Measurements from ENCODE around the gene SSBP3.

Gene SSBP3

DNA sequence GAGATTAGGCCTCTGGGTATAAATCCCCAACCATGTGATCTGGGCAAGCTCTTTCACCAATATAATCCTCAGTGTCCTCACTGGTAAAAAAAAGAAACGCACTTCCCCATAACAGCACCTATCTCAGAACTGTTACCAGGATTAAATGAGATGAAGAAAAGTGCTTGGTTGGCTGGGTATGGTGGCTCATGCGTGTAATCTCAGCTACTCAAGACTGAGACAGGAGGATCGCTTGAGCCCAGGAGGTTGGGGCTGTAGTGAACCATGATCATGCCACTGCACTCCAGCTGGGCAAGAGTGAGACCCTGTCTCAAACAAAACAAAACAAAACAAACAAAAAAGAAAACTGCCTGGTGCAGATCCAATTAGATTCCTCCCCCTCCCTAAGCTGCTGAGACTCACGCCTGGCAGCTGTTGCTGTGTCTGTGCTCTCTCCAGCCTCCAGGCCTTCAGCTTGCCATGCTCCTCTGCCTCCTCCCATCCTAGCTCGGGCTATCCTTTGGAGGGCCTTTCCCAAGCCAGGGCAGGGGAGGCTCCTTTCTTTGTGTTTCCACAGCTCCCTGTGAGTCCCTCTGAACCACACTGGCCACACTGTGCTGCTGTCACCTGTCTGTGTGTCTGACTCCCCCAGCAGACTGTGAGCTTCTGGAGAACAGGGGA, 225.4 kb downstream of the SSBP3 start:
- Histone ChIP-seq H3K27me3 (ENCODE audit: control insufficient read depth, insufficient read depth, low read length) (no peaks in the 10 kb centered on the region), H3K79me2 (no peaks in the 10 kb centered on the region), H2AFZ (no peak overlapping the region), H3K36me3 (ENCODE audit: control insufficient read depth, insufficient read depth, low read length) (no peaks in the 10 kb centered on the region), H3K4me2 (ENCODE audit: low read length) (no peak overlapping the region), H3K27ac (no peak overlapping the region), H3K4me3 (ENCODE audit: low read depth, low read length) (no peak overlapping the region), H3K9me3 (ENCODE audit: control insufficient read depth, low read length) (no peaks in the 10 kb centered on the region), H3K4me1 (no peaks in the 10 kb centered on the region), H3K9ac (no peak overlapping the region)
- TF ChIP-seq, protein P1, sequence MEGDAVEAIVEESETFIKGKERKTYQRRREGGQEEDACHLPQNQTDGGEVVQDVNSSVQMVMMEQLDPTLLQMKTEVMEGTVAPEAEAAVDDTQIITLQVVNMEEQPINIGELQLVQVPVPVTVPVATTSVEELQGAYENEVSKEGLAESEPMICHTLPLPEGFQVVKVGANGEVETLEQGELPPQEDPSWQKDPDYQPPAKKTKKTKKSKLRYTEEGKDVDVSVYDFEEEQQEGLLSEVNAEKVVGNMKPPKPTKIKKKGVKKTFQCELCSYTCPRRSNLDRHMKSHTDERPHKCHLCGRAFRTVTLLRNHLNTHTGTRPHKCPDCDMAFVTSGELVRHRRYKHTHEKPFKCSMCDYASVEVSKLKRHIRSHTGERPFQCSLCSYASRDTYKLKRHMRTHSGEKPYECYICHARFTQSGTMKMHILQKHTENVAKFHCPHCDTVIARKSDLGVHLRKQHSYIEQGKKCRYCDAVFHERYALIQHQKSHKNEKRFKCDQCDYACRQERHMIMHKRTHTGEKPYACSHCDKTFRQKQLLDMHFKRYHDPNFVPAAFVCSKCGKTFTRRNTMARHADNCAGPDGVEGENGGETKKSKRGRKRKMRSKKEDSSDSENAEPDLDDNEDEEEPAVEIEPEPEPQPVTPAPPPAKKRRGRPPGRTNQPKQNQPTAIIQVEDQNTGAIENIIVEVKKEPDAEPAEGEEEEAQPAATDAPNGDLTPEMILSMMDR (IDR thresholded peaks at IDR 0.05): no peak

DNA sequence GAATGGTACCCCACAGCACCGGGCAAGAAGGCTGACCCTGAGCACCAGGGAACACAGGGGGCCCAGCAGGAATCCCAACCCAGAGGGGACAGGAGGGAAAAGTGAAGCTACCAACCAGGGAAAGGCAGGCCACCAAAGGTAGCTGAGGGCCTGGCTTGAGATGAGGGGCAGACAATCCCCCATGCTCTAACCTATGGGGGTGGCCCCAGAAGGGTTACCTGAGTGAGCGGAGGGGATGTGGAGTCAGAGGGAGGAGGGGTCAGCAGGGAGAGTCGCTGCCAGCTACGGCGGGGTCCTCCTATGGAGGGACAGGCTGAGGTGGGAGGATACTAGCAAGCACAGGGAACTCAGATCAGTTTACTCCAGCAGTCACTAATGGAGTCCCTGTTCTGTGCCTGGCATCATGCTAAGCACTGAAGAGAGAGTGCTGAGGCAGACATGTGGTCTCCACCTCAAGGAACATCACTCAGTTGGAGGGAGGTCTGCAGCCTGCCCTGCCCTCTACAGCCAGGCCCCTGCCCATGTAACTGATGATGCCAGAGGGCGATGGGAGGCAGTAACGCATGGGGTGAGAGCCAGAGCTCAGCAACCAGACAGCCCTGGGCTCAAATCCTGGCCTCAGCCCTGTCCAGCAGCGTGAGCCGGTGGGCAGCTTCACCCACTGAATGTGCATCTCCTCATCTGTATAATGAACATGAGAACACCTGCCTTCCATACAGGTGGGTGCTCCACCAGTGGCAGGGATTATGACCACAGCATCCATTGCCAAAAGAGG, 227.7 kb downstream of the SSBP3 start:
- Histone ChIP-seq H3K4me3 (ENCODE audit: low read depth, low read length) (no peak overlapping the region), H3K79me2 (no peaks in the 10 kb centered on the region)

GRCh38 chr1:54177726-54178125, 228.5 kb downstream of the SSBP3 start:
- Histone ChIP-seq H3K9me3 (ENCODE audit: control insufficient read depth, low read length) (no peaks in the 10 kb centered on the region), H3K79me2 (no peaks in the 10 kb centered on the region), H3K4me1 (no peaks in the 10 kb centered on the region), H2AFZ (no peak overlapping the region), H3K9ac (no peak overlapping the region), H3K4me2 (ENCODE audit: low read length) (no peak overlapping the region), H3K27ac (no peak overlapping the region), H3K4me3 (ENCODE audit: low read depth, low read length) (no peak overlapping the region), H3K36me3 (ENCODE audit: control insufficient read depth, insufficient read depth, low read length) (no peaks in the 10 kb centered on the region), H3K27me3 (ENCODE audit: control insufficient read depth, insufficient read depth, low read length) (no peaks in the 10 kb centered on the region)
- TF ChIP-seq, protein P1 (IDR thresholded peaks at IDR 0.05): no peak

More for the DNA sequence above, 227.7 kb downstream of the SSBP3 start:
- H3K9me3 ChIP-seq (ENCODE audit: control insufficient read depth, low read length): no peaks in the 10 kb centered on the region
- no peaks in the 10 kb centered on the region for H3K4me1 ChIP-seq
- no peak overlapping the region for H3K4me2 ChIP-seq (ENCODE audit: low read length)
- no peaks in the 10 kb centered on the region for H3K36me3 ChIP-seq (ENCODE audit: control insufficient read depth, insufficient read depth, low read length)
- TF ChIP-seq, protein P1 (IDR thresholded peaks at IDR 0.05): no peak
- no peak overlapping the region for H3K9ac ChIP-seq
- no peak overlapping the region for H3K27ac ChIP-seq
- no peak overlapping the region for H2AFZ ChIP-seq
- no peaks in the 10 kb centered on the region for H3K27me3 ChIP-seq (ENCODE audit: control insufficient read depth, insufficient read depth, low read length)

- Histone ChIP-seq H3K27me3 (ENCODE audit: control insufficient read depth, insufficient read depth, low read length) (no peaks in the 10 kb centered on the region), H3K4me1 (no peaks in the 10 kb centered on the region), H3K9ac (no peak overlapping the region), H3K4me3 (ENCODE audit: low read depth, low read length) (no peak overlapping the region), H2AFZ (no peak overlapping the region), H3K4me2 (ENCODE audit: low read length) (no peak overlapping the region), H3K27ac (no peak overlapping the region), H3K79me2 (no peaks in the 10 kb centered on the region), H3K9me3 (ENCODE audit: control insufficient read depth, low read length) (no peaks in the 10 kb centered on the region), H3K36me3 (ENCODE audit: control insufficient read depth, insufficient read depth, low read length) (no peaks in the 10 kb centered on the region)
- TF ChIP-seq, protein P1 (IDR thresholded peaks at IDR 0.05): no peak
Measured at GRCh38 chr1:54176621-54177327, 229.4 kb downstream of the SSBP3 start.

Measured in parathyroid adenoma (tissue), 2 donors.